ENCODE data around the gene ALG5.
A peak's percentile ranks its signal among the peaks of the same experiment; 100 is the strongest.

ALG5 gene

GRCh38 chr13:36979361-36980050 lies 19.6 kb downstream of the ALG5 start:
- DNase-seq (ENCODE audit: low spot score): no peak

DNA sequence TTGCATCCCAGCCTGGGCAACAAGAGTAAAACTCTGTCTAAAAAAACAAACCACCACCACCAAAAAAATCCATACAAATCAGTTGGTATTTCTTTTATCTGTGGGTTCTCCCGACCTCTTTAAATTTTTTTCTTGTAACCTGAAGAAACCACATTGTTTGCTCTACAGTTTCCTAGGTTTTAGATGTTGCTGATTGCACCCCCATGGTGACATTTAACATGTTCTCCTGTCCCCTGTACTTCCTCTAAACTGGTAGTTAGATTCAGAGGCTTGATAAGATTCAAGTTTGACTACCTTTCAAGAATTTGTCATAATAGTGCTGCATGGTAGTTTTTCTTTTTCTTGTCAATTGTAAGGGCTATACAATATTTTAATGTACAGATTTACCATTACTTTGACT lies 24.0 kb downstream of the ALG5 start:
- DNase-seq (ENCODE audit: low spot score): no peak

- DNase-seq (ENCODE audit: low spot score): no peak
Observed at GRCh38 chr13:36973621-36974295, 25.4 kb downstream of the ALG5 start.

DNA sequence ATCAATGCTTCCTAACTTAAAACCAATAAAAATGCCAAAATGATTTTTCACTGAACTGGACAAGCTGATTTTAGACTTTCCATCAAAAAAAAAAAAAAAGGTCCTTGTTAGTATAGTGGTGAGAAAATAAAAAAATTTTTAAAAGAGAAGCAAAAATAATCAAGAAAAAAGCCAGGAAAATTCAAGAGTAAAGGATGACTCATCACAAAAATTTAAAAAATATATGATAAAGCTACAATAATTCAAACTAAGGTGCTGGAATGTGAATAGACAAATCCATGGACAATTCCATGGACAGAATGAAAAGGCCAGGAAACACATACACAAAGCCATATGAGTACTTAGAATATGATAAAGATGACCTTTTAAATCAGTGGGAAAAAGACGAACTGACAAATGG lies 26.1 kb downstream of the ALG5 start:
- DNase-seq (ENCODE audit: low spot score): no peak

GRCh38 chr13:36966404-36966803 lies 32.7 kb downstream of the ALG5 start:
- DNase-seq (ENCODE audit: low spot score): no peak

DNA sequence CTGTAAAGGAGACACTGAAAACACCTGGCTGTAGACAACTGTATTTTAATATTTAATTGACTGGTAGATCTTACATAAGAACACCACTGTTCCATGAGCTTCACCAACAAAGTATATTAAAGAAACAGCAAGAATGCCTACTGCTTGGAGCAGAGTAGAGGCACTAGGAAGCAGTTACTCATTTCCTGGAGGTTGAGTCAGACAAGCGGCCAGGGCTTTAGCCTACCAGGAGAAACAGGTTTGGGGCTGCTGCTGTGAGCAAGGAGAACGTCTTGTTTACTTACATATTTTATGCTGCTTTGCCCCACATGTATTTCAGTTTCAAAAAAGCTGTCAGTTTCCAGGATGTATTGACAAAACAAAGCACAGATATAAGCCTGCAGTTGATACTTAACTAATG lies 33.4 kb downstream of the ALG5 start:
- no peak for DNase-seq (ENCODE audit: low spot score)

DNA sequence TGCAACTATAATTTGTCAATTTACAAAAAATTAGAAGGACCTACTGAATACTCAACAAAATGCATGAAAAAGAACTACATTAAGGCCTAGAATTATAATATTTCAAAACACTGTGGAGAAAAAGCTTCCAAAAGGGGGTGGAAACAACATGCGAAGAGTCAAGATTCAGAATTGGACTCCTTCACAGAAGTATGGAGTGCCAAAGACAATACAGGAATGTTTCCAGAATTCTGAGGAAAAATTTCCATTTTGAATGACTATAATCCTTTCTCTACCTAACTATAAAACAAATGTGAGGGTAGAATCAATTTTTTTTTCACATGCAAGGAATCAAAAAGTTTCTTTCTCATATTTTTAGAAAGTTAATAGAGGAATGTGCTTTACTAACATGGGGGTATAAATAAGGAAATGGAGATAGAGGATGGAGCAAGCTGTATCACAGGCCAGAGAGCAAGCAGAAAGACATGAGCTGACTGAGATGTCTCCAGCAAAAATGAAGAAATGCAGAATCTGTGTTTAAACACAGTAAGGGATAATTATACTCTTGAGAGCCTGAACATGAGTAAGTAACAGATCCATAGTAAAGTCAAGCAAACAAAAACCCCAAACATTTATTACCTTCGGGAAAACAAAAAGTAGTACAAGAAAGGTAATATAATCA lies 39.6 kb downstream of the ALG5 start:
- no peak for DNase-seq (ENCODE audit: low spot score)

DNA sequence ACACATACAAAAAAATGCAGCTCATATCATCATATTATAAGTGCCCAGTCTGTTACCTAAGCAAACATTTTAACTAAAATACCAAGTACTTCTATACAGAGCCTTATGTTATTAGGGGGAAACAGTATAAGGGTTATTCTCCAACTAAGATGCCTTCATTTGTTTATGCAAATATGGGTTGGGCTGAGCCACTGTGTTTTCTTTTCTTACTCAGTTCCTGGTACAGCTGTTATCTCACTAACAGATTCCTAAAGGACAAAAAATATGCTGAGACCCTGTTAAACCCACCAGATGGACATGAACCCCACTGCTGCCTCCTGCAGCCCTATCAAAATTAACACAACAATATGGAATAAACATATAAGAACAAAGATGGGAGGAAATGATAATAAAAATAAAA lies 44.6 kb downstream of the ALG5 start:
- no peak for DNase-seq (ENCODE audit: low spot score)

GRCh38 chr13:36950920-36951319 lies 48.2 kb downstream of the ALG5 start:
- DNase-seq (ENCODE audit: low spot score): no peak

GRCh38 chr13:36950330-36950729 lies 48.8 kb downstream of the ALG5 start:
- no peak for DNase-seq (ENCODE audit: low spot score)

GRCh38 chr13:36945078-36945477 lies 54.1 kb downstream of the ALG5 start:
- DNase-seq (ENCODE audit: low spot score): no peak

- DNase-seq (ENCODE audit: low spot score): no peak
Observed at GRCh38 chr13:36925603-36926002, 73.5 kb downstream of the ALG5 start.

DNA sequence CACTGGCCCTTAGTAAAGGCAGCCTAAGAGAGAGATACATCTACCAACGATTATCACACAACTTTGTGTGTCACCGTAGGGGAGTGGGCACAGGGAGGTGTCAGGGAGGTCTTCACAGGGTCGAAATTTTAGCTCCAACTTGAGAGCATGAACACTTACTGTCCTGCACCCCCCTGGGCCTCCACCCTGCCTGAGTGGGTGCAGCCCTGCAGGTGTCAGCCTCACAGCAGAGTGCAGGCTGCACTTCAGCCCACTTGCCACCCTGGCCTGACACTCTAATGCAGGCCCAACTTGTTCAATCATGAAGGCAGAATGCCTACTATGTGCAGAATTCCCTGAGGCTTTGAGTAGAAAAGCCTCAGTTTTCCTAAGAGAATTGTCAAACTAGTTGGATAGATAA lies 75.1 kb downstream of the ALG5 start:
- DNase-seq (ENCODE audit: low spot score): no peak

- no peak for DNase-seq (ENCODE audit: low spot score)
Observed at GRCh38 chr13:36921631-36922301, 77.4 kb downstream of the ALG5 start.

DNA sequence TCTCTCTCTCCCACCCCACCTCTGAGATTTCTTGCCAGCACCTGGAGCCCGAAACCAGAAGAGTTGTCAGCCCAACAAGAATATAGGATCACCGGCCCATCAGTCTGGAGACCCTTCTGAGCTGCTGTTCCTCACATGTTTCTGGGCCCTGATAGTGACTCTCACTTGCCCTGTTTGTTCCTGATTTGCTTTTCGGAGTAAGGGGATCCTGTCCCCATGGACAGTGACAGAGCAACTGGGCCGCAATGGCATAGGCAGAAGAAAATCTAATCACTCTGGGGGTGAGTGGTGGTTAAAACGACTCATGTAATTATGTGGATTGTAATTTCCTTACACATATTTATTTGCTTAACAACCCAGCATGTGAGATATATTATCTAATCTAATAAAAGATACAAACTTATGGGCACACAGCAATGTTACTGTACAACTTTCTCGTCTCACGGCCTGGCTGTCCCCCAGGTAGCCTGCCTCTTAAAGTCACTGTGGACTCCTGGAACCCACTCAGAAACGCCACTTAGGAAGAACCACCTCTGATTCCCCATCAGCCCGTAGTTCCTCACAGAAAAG lies 78.4 kb downstream of the ALG5 start:
- DNase-seq (ENCODE audit: low spot score): no peak

GRCh38 chr13:36919833-36920615 lies 79.1 kb downstream of the ALG5 start, which contains the start of gene SMAD9:
TSS of gene SMAD9 (minus strand) at chr13:36920238. CDS start at chr13:36879689, 40,549 bp downstream.
- DNase-seq (ENCODE audit: low spot score): peak; percentile 81

- DNase-seq (ENCODE audit: low spot score): peak; percentile 59
Observed at GRCh38 chr13:36919171-36919832, 79.8 kb downstream of the ALG5 start.

DNA sequence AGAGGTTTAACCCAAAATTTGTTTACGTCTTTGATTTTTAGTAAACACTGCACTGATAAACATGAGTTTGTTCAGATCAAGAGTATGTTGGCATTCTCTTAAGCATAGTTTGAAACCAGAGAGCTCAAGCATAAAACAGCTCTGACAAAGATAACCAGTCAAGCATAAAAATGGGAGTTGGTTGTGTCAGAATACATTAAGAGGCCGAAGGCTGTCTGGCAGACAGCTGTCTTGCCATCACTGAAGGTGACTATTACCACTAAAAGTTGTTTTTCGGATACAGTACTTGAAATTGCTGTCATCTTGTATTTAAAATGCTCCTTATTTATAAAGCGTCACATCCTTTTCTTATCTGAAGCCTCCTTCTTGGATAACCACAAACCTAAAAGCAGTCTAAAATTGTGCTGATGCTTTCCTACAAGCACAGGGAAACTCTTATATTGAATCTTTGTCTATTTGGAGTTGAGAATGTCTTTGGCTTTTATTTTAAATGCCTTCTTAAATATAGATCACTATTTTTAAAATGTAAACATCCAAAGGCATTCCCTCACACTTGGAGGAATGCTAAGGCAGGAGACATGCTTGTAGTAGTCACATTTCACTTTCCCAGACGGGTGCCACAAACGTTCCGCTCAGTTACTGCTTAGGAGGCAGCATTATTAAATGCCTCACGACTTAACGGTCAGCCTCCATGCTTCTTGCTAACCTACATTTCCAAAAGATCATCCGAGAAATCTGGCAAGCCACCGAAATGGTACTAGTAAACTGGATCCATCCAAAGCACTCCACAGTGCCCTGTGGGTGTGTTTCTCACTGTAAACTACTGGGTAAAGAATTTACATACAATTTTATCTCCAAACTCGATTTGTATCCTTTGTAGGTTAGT lies 80.7 kb downstream of the ALG5 start:
- no peak for DNase-seq (ENCODE audit: low spot score)

DNA sequence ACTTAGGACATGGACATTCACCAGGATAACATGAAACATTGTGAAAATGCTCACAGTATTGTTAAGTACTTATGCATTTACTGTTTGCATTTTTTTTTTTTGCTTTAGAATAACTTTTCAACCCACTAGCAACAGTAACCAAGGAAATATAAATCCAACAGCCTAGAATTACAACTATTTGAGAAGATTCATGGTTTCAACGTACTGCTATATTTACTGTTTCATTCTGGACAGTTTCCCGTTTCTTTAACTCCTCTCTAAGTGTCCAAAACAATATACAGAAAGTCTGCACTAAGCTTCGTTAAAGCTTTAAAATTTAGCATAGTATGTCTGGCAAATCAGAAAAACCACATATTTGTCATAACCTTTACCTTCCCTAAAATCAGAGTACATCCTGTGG lies 81.8 kb downstream of the ALG5 start:
- DNase-seq (ENCODE audit: low spot score): no peak

Measured in ecto neural progenitor cell (in vitro differentiated cells).